Thoracic aorta (tissue), 2 donors: ENCODE results near the gene CD200R1L. TPM values are rescaled to one million over a fixed set of nuclear protein-coding genes. Genes with fewer than 3 reads are reported as not detected.
"Not testable (repeated sequence)": the region's sequence is repeated elsewhere in the genome, so short reads cannot be mapped to it uniquely, and the experiment has no call there.

ENCODE experiments used
- ATAC-seq: fragments of 150-250 bp; one replicate; pipeline ENCODE4 v1.8.0; 2017; ENCODE audit warnings: low read depth; ENCODE audit not compliant: insufficient number of reproducible peaks, low FRiP score
- DNase-seq: peaks from one replicate; pipeline ENCODE4 v3.0.0-alpha.2; 2020; ENCODE audit warnings: low spot score
- H3K27ac ChIP-seq, 2 donors: fragments of 200-600 bp; sonication (generic); 1 replicate in 1 of 2; 2 replicates in 1 of 2; pipeline ENCODE4 v1.5.1; 2016; ENCODE audit warnings: mild to moderate bottlenecking in 2 of 2, moderate library complexity in 2 of 2
- H3K27me3 ChIP-seq: fragments of 200-600 bp; sonication (generic); replicated peaks from 2 replicates; pipeline ENCODE4 v1.6.0; 2016; ENCODE audit warnings: mild to moderate bottlenecking; ENCODE audit not compliant: insufficient read depth
- H3K36me3 ChIP-seq: fragments of 200-600 bp; sonication (generic); one replicate; pipeline ENCODE4 v1.5.1; 2016
- H3K4me1 ChIP-seq, 2 donors: fragments of 200-600 bp; sonication (generic); 1 replicate in 1 of 2; 2 replicates in 1 of 2; pipeline versions ENCODE4 v1.5.1 to v1.6.0; 2016; ENCODE audit warnings: low read depth in 2 of 2, mild to moderate bottlenecking in 1 of 2; ENCODE audit not compliant: control insufficient read depth in 1 of 2
- H3K4me3 ChIP-seq: fragments of 200-600 bp; sonication (generic); 2 replicates; pipeline ENCODE4 v1.5.1; 2016; ENCODE audit warnings: mild to moderate bottlenecking
- H3K9me3 ChIP-seq: fragments of 200-600 bp; sonication (generic); 2 replicates; pipeline ENCODE4 v1.5.1; 2016
- CTCF ChIP-seq: fragments of 200-600 bp; sonication (generic); IDR thresholded peaks from one replicate; pipeline ENCODE4 v1.5.1; 2019; ENCODE audit warnings: antibody characterized with exemption
- total RNA-seq, 2 donors: library from RNA; depleted of rRNA; stranded (reverse); fragments of >200 nt; gene quantifications; one replicate each; pipeline versions ENCODE4 v1.1.0 to v1.2.3, GENCODE V29; 2016

CD200R1L gene
- total RNA-seq, 2 donors from 2014 or later: not detected

- Histone ChIP-seq H3K9me3 (peaks cover 11% of the 10 kb centered on the region), H3K27me3 (no peaks in the 10 kb centered on the region), H3K36me3 (no peaks in the 10 kb centered on the region), H3K4me1 (no peaks in the 10 kb centered on the region), H3K4me3 (no peak overlapping the region), H3K27ac (no peak overlapping the region)
- DNase-seq: no peak
- ATAC-seq: no peak
- TF ChIP-seq CTCF: no peak
Measured at GRCh38 chr3:112855883-112856282, 9.2 kb upstream of the CD200R1L start.

- not testable (repeated sequence) for H3K4me3 ChIP-seq, H3K4me1 ChIP-seq, H3K36me3 ChIP-seq, DNase-seq, ATAC-seq, H3K27ac ChIP-seq, H3K27me3 ChIP-seq
- H3K9me3 ChIP-seq: peaks cover 12% of the 10 kb centered on the region
Measured at GRCh38 chr3:112855074-112855473, 8.4 kb upstream of the CD200R1L start.

- H3K27me3 ChIP-seq: no peaks in the 10 kb centered on the region
- no peak for ATAC-seq
- no peak overlapping the region for H3K27ac ChIP-seq
- no peak overlapping the region for H3K4me3 ChIP-seq
- TF ChIP-seq CTCF: no peak
- no peaks in the 10 kb centered on the region for H3K4me1 ChIP-seq
- peaks cover 12% of the 10 kb centered on the region for H3K9me3 ChIP-seq
- H3K36me3 ChIP-seq: no peaks in the 10 kb centered on the region
- DNase-seq: no peak
Measured at GRCh38 chr3:112848196-112848595, 1.5 kb upstream of the CD200R1L start.

- no peaks in the 10 kb centered on the region for H3K4me1 ChIP-seq
- H3K4me3 ChIP-seq: no peak overlapping the region
- no peaks in the 10 kb centered on the region for H3K36me3 ChIP-seq
- ATAC-seq: no peak
- DNase-seq: no peak
- no peak for TF ChIP-seq CTCF
- no peak overlapping the region for H3K27ac ChIP-seq
- H3K9me3 ChIP-seq: peaks cover 12% of the 10 kb centered on the region
- no peaks in the 10 kb centered on the region for H3K27me3 ChIP-seq
Measured at GRCh38 chr3:112847692-112848091, 1.0 kb upstream of the CD200R1L start.

- Histone ChIP-seq H3K4me3 (no peak overlapping the region), H3K9me3 (no peaks in the 10 kb centered on the region), H3K4me1 (no peaks in the 10 kb centered on the region), H3K36me3 (no peaks in the 10 kb centered on the region), H3K27me3 (no peaks in the 10 kb centered on the region), H3K27ac (no peak overlapping the region)
- TF ChIP-seq CTCF: no peak
- DNase-seq: no peak
- ATAC-seq: no peak
Measured at GRCh38 chr3:112845772-112846171, 892 bp downstream of the CD200R1L start.

GRCh38 chr3:112829046-112829445, 17.6 kb downstream of the CD200R1L start:
- no peak for DNase-seq
- no peak for ATAC-seq
- no peaks in the 10 kb centered on the region for H3K27me3 ChIP-seq

More at GRCh38 chr3:112829046-112829445, 17.6 kb downstream of the CD200R1L start:
- Histone ChIP-seq H3K36me3 (no peaks in the 10 kb centered on the region), H3K4me1 (no peaks in the 10 kb centered on the region), H3K9me3 (no peaks in the 10 kb centered on the region), H3K27ac (no peak overlapping the region), H3K4me3 (no peak overlapping the region)
- TF ChIP-seq CTCF: no peak
